HG03064 (cell line): ENCODE data around the gene AIRE.
"Not testable (repeated sequence)": the region's sequence is repeated elsewhere in the genome, so short reads cannot be mapped to it uniquely, and the experiment has no call there.

Experiments used
- ATAC-seq: cut with Tn5 transposase; IDR thresholded peaks from one replicate; pipeline ENCODE4 v1.9.1; 2021; ENCODE audit warnings: low read depth; ENCODE audit not compliant: unreplicated experiment

The AIRE gene

DNA sequence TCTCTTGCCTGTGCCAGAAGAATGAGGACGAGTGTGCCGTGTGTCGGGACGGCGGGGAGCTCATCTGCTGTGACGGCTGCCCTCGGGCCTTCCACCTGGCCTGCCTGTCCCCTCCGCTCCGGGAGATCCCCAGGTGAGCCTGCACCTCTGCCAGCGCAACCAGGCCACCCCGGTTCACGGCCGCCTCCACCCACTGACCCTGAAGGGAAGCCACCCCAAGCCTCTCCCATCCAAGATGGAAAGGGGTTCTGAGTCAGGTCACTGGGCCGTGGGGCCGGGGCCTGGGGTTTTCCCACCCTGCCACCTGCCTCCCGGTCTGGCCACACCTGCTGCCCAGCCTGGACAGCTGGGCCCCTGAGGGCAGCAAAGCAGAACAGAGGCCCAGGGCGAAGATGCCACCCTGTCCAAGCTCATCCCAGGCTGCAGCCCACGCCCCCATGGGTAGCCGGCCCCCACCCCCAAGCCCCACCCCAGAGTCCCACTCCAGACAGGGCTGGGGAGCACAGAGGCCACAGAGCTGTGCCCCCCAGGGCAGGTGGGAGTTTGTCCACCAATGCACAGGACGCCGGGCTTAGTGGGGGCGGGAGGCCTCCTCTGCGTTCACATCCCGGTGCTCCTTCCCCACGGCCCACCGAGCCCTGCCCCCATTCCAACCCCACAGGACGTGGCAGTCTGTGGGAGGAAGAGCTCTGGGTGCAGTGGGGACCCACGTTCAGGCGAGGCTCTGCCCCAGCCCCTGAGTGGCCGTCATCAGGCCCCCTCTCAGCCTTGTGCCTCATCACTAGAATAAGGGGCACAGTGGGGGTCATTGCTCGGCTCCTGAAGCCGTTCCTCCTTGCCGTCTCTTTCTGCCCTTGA is 5.6 kb downstream of the AIRE start:
- no peak for ATAC-seq

DNA sequence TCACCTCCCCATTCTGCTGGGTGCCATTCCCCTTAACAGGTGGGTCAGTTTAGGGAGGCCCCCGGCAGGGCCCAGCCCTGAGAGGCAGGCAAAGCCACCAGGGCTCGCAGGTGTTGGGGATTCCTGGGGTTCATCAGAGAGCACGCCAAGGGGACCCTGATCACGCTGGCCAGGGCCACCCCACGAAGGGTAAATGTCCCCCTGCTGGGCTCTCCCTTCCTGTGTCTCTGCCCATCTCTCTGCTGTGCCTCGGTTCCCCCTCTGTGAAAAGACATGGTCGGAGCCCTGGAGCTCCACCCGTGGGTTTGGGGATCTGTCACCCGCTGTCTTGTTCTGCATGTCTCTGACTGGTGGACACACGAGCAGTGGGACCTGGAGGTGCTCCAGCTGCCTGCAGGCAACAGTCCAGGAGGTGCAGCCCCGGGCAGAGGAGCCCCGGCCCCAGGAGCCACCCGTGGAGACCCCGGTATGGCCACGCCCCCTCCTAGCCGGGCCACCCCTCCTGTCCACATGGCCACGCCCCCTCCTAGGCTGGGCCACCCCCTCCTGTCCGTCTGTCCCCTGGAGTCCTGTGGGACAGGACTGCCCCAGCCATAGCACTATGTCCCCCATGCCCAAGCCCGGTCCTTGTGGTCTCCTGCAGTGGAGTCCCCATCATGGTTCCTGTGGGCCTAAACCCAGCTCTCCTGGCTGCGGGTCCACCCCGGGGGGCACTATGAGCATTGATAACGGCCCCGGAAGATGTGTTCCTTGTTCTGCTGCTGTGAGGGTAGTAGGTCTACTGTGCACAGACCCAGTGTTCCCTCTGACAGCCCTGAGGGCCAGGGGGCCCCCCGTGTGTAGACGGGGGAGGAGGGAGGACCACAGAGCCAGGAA is 6.5 kb downstream of the AIRE start:
- ATAC-seq, result no peak

DNA sequence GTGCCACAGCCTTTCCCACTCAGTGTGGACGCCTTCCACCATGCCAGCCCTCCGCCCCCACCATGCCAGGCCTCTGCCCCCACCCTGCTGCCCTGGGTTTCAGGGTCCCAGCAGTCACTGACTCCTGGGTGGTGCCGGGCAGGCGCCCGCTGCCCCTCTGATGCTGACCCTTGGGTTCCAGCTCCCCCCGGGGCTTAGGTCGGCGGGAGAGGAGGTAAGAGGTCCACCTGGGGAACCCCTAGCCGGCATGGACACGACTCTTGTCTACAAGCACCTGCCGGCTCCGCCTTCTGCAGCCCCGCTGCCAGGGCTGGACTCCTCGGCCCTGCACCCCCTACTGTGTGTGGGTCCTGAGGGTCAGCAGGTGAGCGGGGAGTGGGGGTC is 7.1 kb downstream of the AIRE start:
- ATAC-seq, result no peak

DNA sequence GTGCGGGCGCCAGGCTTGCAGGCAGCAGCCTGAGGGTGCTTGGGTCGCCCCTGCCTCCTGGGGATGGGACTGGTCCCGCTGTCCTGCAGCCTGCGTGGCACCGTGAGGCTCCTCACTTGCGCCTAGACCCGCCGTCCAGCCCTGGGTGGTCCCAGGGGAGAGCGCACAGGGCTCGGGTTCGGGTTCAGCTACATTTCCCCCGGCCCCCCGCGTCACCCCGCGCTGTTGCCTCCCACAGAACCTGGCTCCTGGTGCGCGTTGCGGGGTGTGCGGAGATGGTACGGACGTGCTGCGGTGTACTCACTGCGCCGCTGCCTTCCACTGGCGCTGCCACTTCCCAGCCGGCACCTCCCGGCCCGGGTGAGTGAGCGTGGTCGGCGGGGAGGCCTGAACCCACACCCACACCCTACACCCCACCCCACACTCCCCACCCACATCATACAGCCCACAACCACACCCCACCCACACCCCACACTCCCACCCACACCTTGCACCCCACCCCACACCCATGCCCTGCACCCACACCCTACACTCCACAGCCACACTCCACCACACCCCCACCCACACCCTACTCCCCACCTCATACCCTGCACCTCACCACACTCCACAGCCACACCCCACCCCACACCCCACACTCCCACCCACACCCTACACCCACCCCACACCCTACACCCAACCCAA is 8.0 kb downstream of the AIRE start:
- no peak for ATAC-seq

DNA sequence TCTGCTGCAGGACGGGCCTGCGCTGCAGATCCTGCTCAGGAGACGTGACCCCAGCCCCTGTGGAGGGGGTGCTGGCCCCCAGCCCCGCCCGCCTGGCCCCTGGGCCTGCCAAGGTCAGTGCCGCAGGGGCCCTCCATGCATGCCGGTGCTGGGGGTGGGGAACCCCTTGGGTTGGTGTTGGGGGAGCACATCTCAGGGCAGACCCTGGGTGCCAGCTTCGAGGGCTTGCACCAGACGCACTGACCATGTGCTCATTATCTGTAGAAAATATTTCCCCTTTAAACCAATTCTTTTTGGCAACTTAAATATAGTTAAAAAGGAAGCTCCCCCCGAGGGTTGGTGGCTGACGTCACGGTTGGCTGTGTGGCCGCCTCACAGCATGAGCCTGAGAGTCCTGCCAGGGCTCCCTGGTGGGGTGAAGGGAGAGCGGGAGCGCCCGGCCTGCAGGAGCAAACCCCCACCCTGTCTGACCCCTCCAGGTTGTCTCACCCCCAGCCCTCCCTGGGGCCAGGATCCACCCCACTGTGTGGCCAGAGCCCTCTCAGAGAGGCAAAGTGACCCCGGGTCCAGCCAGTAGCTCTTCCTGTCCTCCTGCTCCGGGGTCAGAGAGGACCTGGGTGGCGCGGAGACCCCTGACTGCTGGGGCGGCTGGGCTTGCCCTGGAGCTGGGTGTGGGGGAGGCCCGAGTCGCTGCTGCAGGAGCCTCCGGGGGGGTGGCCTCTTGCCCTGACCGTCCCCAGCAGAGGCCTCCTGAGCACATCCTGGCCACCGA is 8.9 kb downstream of the AIRE start:
- no peak for ATAC-seq

DNA sequence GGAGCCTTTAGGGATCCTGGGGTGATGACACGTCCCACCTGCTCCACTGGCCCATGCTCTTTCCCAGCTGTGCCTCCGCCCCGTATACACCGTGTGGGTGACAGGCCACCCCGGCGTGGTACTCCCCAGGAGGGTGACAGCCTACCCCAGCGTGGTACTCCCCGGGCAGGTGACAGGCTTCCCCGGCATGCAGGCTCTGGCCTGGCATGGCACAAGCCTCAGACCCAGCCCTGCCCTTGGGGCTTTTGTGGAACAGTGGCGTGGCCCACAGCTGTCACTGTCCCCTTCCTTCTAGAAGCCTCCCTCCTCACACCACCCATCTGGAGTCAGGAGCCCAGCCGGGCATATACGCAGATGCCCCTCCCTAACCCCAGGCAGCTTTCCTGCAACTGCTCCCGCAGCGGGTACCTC is 9.5 kb downstream of the AIRE start:
- ATAC-seq, result no peak

DNA sequence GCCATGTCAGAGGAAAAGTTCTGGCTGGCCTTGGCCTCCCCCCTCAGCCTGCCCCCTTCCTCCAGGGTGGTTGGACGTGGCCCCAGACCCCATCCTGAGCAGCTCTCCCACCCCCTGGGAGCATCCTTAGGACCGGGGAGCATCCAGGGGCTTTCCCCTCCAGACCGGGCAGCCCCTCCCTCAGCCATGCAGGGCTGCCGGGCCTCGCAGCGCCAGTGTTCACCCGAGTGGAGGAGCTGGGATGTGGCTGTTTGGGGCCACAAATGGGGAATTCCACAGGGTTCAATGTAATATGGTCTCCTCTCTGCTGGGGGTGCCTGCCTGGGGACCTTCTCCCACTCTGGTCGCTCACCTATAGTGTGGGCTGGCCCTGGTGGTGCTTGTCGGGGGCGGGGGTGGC is 10.0 kb downstream of the AIRE start:
- ATAC-seq, result no peak

DNA sequence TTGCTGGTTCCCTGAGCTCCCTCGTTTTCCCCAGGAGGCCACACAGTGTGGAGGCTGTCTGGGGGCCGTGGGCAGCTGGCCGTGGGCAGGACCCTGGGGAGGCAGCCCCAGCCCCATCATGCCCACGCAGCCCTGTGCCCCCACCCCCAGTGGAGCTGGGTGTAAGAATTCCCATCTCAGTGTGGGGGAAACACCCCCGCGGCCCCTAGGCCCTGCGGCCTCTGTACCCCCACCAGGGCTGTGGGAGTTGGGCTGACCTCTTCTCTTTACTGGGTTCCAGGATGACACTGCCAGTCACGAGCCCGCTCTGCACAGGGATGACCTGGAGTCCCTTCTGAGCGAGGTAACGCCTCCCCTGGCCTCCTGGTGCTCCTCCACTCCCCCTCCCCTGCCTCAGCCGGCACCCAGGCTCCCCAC is 10.4 kb downstream of the AIRE start:
- no peak for ATAC-seq

DNA sequence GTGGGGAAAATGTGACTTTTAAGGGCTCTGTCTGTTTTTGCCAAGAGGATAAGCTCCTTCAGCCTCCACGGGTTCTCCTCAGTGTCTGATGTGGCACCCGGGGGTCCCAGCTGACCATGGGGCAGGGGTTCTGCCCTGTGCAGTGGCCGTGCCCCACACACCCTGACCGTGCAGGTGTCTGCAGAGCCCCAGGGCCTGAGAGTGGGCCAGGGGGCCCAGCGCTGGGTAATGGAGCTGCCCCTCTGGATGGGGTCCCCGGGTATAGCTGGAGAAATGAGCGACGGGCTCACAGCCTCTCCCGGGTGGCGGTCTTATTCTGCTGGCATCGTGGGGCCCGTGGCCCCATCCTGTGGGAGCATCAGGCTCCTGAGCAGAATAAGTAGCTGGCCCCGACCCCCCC is 11.2 kb downstream of the AIRE start:
- no peak for ATAC-seq

DNA sequence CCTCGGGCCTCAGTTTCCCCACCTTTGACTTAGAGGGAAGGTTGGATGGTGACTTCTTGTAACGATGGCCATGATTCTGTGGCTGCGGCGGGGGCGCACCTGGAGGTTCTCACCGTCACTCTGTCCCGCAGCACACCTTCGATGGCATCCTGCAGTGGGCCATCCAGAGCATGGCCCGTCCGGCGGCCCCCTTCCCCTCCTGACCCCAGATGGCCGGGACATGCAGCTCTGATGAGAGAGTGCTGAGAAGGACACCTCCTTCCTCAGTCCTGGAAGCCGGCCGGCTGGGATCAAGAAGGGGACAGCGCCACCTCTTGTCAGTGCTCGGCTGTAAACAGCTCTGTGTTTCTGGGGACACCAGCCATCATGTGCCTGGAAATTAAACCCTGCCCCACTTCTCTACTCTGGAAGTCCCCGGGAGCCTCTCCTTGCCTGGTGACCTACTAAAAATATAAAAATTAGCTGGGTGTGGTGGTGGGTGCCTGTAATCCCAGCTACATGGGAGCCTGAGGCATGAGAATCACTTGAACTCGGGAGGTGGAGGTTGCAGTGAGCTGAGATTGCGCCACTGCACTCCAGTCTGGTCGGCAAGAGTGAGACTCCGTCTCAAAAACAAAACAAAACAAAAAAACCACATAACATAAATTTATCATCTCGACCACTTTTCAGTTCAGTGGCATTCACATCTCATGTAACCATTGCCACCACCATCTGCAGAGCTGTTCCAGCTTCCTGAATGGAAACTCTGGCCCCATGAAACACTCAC is 12.0 kb downstream of the AIRE start:
- no peak for ATAC-seq

DNA sequence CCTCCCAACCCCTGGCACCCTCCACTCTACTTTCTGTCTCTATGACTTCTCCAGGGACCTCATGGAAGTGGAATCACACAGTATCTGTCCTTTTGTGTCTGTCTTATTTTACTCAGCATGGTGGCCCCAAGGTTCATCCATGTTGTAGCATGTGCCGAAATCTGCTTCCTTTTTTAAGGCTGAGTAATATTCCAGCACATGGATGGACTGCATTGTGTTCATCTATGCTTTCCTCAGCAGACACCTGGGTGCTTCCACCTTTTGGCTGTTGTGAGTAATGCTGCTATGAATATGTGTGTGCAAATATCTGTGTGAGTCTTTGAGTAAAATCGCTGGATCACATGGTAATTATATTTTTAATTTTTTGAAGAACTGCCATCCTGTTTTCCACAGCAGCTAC is 12.6 kb downstream of the AIRE start:
- ATAC-seq, result no peak

DNA sequence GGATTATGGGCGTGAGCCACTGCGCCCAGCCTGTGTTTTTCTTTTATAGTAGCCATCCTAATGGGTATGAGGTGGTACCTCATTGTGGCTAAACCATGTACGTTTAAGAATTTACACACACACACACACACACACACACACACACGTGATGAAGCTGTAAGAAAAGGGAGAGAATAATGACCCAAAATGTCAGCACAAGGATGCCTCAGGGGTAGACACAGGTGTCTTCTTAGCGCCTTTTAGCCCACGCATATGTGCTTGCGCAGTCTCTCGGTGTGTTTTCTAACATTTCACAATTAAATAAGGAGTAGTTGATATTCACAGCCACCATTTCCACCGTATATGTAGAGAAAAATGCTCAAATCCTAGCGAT is 13.4 kb downstream of the AIRE start:
- no peak for ATAC-seq

DNA sequence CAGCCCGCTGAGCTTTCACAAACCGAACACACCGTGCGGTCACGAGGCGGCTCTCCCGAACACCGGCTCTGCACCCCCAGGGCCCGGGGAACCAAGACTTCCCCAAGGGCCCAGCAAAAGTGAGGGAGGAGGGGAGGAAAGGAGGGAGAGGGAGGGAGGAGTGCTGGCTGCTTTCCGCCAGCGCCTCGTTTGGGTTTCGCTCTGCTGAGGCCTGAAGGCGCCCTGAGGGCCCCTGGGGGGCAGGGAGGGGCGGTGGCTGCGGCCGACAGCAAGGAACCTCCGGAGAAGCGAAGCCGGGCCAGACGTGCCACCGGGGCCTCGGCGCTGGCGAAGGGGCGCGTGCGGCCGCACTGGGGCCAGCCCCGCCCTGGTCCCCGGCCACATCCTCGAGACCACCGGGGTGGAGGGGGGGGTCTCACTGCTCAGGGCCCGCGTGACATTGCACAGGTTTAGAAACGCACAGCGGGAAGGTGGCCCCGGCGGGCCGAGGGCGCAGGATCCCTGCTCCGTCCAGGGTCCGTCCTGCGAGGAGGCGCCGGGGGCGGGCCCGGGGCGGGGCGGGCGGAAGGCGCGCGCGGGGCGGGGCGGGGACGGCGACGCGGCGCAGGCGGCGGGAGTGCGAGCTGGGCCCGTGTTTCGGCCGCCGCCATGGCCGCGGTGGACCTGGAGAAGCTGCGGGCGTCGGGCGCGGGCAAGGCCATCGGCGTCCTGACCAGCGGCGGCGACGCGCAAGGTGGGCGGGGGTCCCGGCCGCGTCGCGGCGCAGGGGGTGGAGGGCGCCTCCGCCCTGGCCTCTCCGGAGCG is 14.0 kb downstream of the AIRE start, which contains the start of gene PFKL:
PFKL (plus strand) TSS at position 596 of the 804 bp plus-strand sequence; CDS start at position 649, 53 bp downstream.
- no peak for ATAC-seq

DNA sequence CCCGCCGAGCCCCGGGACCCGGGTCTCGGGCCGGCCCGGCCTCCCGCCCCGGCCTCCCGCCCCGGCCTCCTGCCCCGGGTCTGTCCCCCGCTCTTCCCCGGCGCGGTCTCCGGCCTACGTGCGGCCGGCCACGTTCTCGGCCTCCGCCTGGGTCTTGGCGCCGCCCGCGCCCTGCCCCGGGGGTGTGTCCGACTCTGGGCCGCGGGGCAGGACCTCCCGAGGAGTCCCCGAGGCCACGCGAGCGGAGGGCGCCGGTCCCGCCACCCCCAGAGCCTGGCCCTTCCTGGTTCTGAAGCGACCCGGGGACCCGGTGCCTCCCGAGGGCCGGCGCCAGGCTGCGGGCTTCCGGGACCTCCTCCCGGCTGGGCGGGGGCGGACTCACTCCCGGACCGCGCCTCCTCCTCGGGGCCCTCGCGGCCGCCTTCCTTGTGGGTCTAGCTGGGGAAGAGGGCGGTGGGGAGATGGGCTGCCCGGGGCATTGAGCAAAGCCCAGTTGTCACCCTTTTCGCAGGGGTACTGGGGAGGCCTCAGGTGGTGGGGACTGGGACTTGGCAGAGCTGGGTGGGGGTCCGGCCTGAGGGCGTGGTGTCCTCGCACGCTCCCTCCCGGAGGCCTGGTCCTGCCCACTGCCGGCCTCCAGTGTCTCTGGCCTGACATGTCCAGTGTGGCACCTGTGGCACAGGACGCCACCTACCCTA is 14.7 kb downstream of the AIRE start:
- ATAC-seq, result no peak

DNA sequence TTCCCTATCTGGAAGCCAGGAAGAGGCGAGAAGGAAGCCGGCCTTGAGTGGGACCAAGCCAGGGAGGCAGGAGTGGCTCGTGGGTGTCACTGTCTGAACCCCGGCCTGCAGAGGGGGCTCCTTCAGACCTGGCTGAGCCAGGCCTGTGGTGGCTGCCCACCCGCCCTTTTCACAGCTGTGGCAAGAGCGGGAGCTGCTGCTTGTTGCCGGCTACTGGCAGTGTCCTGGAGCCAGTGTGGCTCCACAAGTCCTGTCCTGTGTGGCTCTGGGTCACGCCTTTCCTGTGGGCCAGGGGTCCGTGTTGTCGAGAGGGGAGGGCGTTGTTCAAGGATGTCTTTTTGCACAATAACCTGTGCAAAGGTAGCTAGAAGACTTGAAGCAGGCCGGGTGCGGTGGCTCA is 15.5 kb downstream of the AIRE start:
- no peak for ATAC-seq

DNA sequence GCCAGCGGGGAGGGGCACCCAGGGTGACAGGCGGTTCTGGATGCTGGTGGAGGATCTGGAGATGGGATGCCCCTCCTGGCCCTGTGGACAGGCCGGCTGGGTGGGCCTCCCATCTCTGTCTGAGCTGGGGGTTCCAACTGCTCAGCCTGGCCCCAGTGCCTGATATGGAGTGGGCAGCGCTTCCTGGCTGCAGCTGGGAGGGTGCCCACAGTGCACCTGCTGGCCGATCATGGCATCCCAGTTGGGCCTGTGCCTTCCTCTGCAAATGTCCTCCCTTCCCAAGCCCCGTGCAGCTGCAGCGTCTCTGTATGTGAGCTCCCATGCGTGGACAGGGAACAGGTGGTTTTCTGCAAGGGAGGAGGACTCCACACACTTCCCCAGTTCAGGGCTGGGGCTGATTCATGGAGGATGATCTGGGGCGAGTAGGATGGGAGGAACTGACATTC is 16.3 kb downstream of the AIRE start:
- no peak for ATAC-seq

DNA sequence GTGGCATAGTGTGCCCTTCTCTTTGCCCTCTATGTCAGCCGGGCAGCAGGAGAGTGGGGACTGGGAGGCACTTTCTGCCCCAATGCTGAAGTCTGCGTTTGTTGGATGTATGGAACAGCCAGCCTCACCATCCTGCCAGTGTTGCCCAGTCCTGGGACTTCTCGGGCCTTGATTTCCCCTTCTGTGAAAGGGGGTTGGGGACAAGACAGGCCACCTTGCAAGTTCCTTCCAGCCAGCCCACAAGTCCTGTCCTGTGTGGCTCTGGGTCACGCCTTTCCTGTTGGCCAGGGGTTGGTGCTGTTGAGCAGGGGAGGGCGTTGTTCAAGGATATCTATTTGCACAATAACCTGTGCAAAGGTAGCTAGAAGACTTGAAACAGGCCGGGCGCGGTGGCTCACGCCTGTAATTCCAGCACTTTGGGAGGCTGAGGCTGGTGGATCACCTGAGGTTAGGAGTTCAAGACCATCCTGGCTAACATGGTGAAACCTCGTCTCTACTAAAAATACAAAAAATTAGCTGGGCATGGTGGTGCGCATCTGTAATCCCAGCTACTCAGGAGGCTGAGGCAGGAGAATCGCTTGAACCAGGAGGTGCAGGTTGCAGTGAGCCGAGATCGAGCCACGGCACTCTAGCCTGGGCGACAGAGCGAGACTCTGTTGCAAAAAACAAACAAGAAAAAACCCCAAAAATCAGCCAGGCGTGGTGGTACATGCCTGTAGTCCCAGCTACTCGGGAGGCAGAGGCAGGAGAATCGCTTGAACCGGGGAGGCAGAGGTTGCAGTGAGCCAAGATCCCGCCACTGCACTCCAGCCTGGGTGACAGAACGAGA is 17.1 kb downstream of the AIRE start:
- not testable (repeated sequence) for ATAC-seq
